ENCODE measurements around the gene SIM2.
A peak's percentile ranks its signal among the peaks of the same experiment; 100 is the strongest.

Gene SIM2

GRCh38 chr21:36706951-36707762, 8.2 kb downstream of the SIM2 start:
- Histone ChIP-seq H3K36me3 (replicated peaks) (no peaks in the 10 kb centered on the region; the same call in 1 of the 2 replicates), H3K4me1 (no peaks in the 10 kb centered on the region), H3K4me3 (no peak overlapping the region), H3K9me3 (peaks cover 7% of the 10 kb centered on the region), H3K27me3 (ENCODE audit: low read depth) (no peaks in the 10 kb centered on the region)
- no peak for DNase-seq (ENCODE audit: low spot score in 2 of 2)
- in situ Hi-C loops (cut with MboI; ENCODE audit: low sequenced_read_pairs): no loop called here

- H3K4me3 ChIP-seq: no peak overlapping the region
- no peak for DNase-seq (ENCODE audit: low spot score in 2 of 2)
- peaks cover 7% of the 10 kb centered on the region for H3K9me3 ChIP-seq
- H3K36me3 ChIP-seq (replicated peaks): peaks cover 3% of the 10 kb centered on the region; the same call in 1 of the 2 replicates
- in situ Hi-C loops (cut with MboI; ENCODE audit: low sequenced_read_pairs): no loop called here
- H3K27me3 ChIP-seq (ENCODE audit: low read depth): no peaks in the 10 kb centered on the region
- no peaks in the 10 kb centered on the region for H3K4me1 ChIP-seq
Measured at GRCh38 chr21:36707763-36708285, 8.9 kb downstream of the SIM2 start.

GRCh38 chr21:36708286-36709029, 9.5 kb downstream of the SIM2 start:
- Histone ChIP-seq H3K27me3 (ENCODE audit: low read depth) (no peaks in the 10 kb centered on the region), H3K4me3 (no peak overlapping the region), H3K4me1 (no peaks in the 10 kb centered on the region)

GRCh38 chr21:36709030-36709867, 10.3 kb downstream of the SIM2 start:
- Histone ChIP-seq H3K27me3 (ENCODE audit: low read depth) (no peaks in the 10 kb centered on the region), H3K4me3 (no peak overlapping the region), H3K36me3 (replicated peaks) (peaks cover 7% of the 10 kb centered on the region; the same call in 1 of the 2 replicates), H3K4me1 (no peaks in the 10 kb centered on the region), H3K9me3 (peaks cover 7% of the 10 kb centered on the region; the same call in 1 of the 2 replicates)
- in situ Hi-C loops (cut with MboI; ENCODE audit: low sequenced_read_pairs): no loop called here
- DNase-seq (ENCODE audit: low spot score in 2 of 2): no peak

More at GRCh38 chr21:36708286-36709029, 9.5 kb downstream of the SIM2 start:
- Histone ChIP-seq H3K36me3 (replicated peaks) (peaks cover 3% of the 10 kb centered on the region; the same call in 1 of the 2 replicates), H3K9me3 (peaks cover 7% of the 10 kb centered on the region)
- in situ Hi-C loops (cut with MboI; ENCODE audit: low sequenced_read_pairs): no loop called here
- DNase-seq (ENCODE audit: low spot score in 2 of 2): no peak

- peaks cover 7% of the 10 kb centered on the region; the same call in 1 of the 2 replicates for H3K36me3 ChIP-seq (replicated peaks)
- peaks cover 5% of the 10 kb centered on the region; the same call in 1 of the 2 replicates for H3K9me3 ChIP-seq
- H3K27me3 ChIP-seq (ENCODE audit: low read depth): no peaks in the 10 kb centered on the region
- H3K4me3 ChIP-seq: no peak overlapping the region
- H3K4me1 ChIP-seq: no peaks in the 10 kb centered on the region
- DNase-seq (ENCODE audit: low spot score in 2 of 2): no peak
- in situ Hi-C loops (cut with MboI; ENCODE audit: low sequenced_read_pairs): no loop called here
Measured at GRCh38 chr21:36709868-36710728, 11.2 kb downstream of the SIM2 start.

GRCh38 chr21:36710729-36711048, 11.8 kb downstream of the SIM2 start:
- H3K9me3 ChIP-seq: peaks cover 3% of the 10 kb centered on the region; the same call in 1 of the 2 replicates
- H3K4me1 ChIP-seq: no peaks in the 10 kb centered on the region
- H3K4me3 ChIP-seq: no peak overlapping the region
- in situ Hi-C loops (cut with MboI; ENCODE audit: low sequenced_read_pairs): no loop called here
- no peak for DNase-seq (ENCODE audit: low spot score in 2 of 2)
- H3K27me3 ChIP-seq (ENCODE audit: low read depth): no peaks in the 10 kb centered on the region
- H3K36me3 ChIP-seq (replicated peaks): peaks cover 7% of the 10 kb centered on the region; the same call in 1 of the 2 replicates

GRCh38 chr21:36713746-36714145, 14.8 kb downstream of the SIM2 start:
- Histone ChIP-seq H3K4me1 (peaks cover 12% of the 10 kb centered on the region), H3K36me3 (replicated peaks) (peaks cover 7% of the 10 kb centered on the region; the same call in 1 of the 2 replicates), H3K9me3 (no peaks in the 10 kb centered on the region), H3K4me3 (no peak overlapping the region), H3K27me3 (ENCODE audit: low read depth) (no peaks in the 10 kb centered on the region)
- in situ Hi-C loops (cut with MboI; ENCODE audit: low sequenced_read_pairs): no loop called here
- DNase-seq (ENCODE audit: low spot score in 2 of 2): no peak

GRCh38 chr21:36716387-36716786, 17.5 kb downstream of the SIM2 start:
- Histone ChIP-seq H3K4me3 (no peak overlapping the region), H3K36me3 (replicated peaks) (peaks cover 7% of the 10 kb centered on the region; the same call in 1 of the 2 replicates), H3K9me3 (no peaks in the 10 kb centered on the region), H3K27me3 (ENCODE audit: low read depth) (no peaks in the 10 kb centered on the region), H3K4me1 (peaks cover 12% of the 10 kb centered on the region)
- no peak for DNase-seq (ENCODE audit: low spot score in 2 of 2)
- in situ Hi-C loops (cut with MboI; ENCODE audit: low sequenced_read_pairs): no loop called here

- Histone ChIP-seq H3K4me1 (peaks cover 12% of the 10 kb centered on the region), H3K9me3 (no peaks in the 10 kb centered on the region), H3K27me3 (ENCODE audit: low read depth) (no peaks in the 10 kb centered on the region), H3K4me3 (no peak overlapping the region), H3K36me3 (replicated peaks) (peaks cover 7% of the 10 kb centered on the region; the same call in 1 of the 2 replicates)
- in situ Hi-C loops (cut with MboI; ENCODE audit: low sequenced_read_pairs): no loop called here
- DNase-seq (ENCODE audit: low spot score in 2 of 2): no peak
Measured at GRCh38 chr21:36716836-36717235, 17.9 kb downstream of the SIM2 start.

GRCh38 chr21:36717976-36718375, 19.1 kb downstream of the SIM2 start:
- in situ Hi-C loops (cut with MboI; ENCODE audit: low sequenced_read_pairs): no loop called here
- Histone ChIP-seq H3K4me3 (no peak overlapping the region), H3K27me3 (ENCODE audit: low read depth) (no peaks in the 10 kb centered on the region), H3K9me3 (no peaks in the 10 kb centered on the region), H3K36me3 (replicated peaks) (0 out of 2 replicates have a peak, but pooled peaks cover 4% of the 10 kb centered on the region), H3K4me1 (peaks cover 12% of the 10 kb centered on the region)
- peak; percentile 63 to 84 for DNase-seq (ENCODE audit: low spot score in 2 of 2)

GRCh38 chr21:36718951-36719501, 20.1 kb downstream of the SIM2 start:
- no peaks in the 10 kb centered on the region for H3K9me3 ChIP-seq
- in situ Hi-C loops (cut with MboI; ENCODE audit: low sequenced_read_pairs): no loop called here
- H3K27me3 ChIP-seq (ENCODE audit: low read depth): no peaks in the 10 kb centered on the region
- H3K36me3 ChIP-seq (replicated peaks): 0 out of 2 replicates have a peak, but pooled peaks cover under 1% of the 10 kb centered on the region
- no peak overlapping the region for H3K4me3 ChIP-seq
- DNase-seq (ENCODE audit: low spot score in 2 of 2): peak in 1 of 2 experiments; percentile 28
- peaks cover 12% of the 10 kb centered on the region for H3K4me1 ChIP-seq

- Histone ChIP-seq H3K9me3 (no peaks in the 10 kb centered on the region), H3K36me3 (replicated peaks) (no peaks in the 10 kb centered on the region), H3K4me3 (no peak overlapping the region), H3K4me1 (peaks cover 12% of the 10 kb centered on the region), H3K27me3 (ENCODE audit: low read depth) (no peaks in the 10 kb centered on the region)
- in situ Hi-C loops (cut with MboI; ENCODE audit: low sequenced_read_pairs): no loop called here
- no peak for DNase-seq (ENCODE audit: low spot score in 2 of 2)
Measured at GRCh38 chr21:36719614-36720013, 20.7 kb downstream of the SIM2 start.
